Ishikawa (cell line): ENCODE measurements around the gene NR5A1.

Experiments
- CEBPB ChIP-seq: IDR thresholded peaks from 2 replicates; pipeline ENCODE4 v1.6.1; 2012
- CREB1 ChIP-seq: IDR thresholded peaks from 2 replicates; pipeline ENCODE4 v1.6.1; 2012; ENCODE audit warnings: low read depth
- EGR1 ChIP-seq: IDR thresholded peaks from 2 replicates; pipeline ENCODE4 v1.6.1; 2012
- EP300 ChIP-seq: IDR thresholded peaks from 2 replicates; pipeline ENCODE4 v1.6.1; 2012; ENCODE audit warnings: borderline replicate concordance
- FOXM1 ChIP-seq: IDR thresholded peaks from 2 replicates; pipeline ENCODE4 v1.6.1; 2012; ENCODE audit warnings: low read depth, borderline replicate concordance
- MAX ChIP-seq: IDR thresholded peaks from 2 replicates; pipeline ENCODE4 v1.6.1; 2012
- NFIC ChIP-seq: IDR thresholded peaks from 2 replicates; pipeline ENCODE4 v1.6.1; 2012
- RAD21 ChIP-seq: IDR thresholded peaks from 2 replicates; pipeline ENCODE4 v1.6.1; 2012; ENCODE audit warnings: low read depth
- REST ChIP-seq: IDR thresholded peaks from 2 replicates; pipeline ENCODE4 v1.6.1; 2012; ENCODE audit warnings: low read depth, mild to moderate bottlenecking
- TAF1 ChIP-seq: IDR thresholded peaks from 2 replicates; pipeline ENCODE4 v1.6.1; 2012; ENCODE audit warnings: low read depth, mild to moderate bottlenecking
- TCF12 ChIP-seq: IDR thresholded peaks from 2 replicates; pipeline ENCODE4 v1.6.1; 2012; ENCODE audit warnings: low read depth
- TEAD4 ChIP-seq: IDR thresholded peaks from 2 replicates; pipeline ENCODE4 v1.6.1; 2012
- USF1 ChIP-seq: IDR thresholded peaks from 2 replicates; pipeline ENCODE4 v1.6.1; 2012
- YY1 ChIP-seq: IDR thresholded peaks from 2 replicates; pipeline ENCODE4 v1.6.1; 2012; ENCODE audit warnings: low read depth
- ZBTB7A ChIP-seq: IDR thresholded peaks from 2 replicates; pipeline ENCODE4 v1.6.1; 2012; ENCODE audit warnings: low read depth

NR5A1 gene

GRCh38 chr9:124506931-124507879 lies at the start of gene NR5A1:
Gene NR5A1, minus strand, starts transcription at chr9:124507399. Its CDS starts 4,004 bp downstream, at chr9:124503395.
- TF ChIP-seq REST = no peak
- no peak for TF ChIP-seq MAX
- TF ChIP-seq TCF12 = no peak
- no peak for TF ChIP-seq ZBTB7A
- TF ChIP-seq EP300 = no peak
- no peak for TF ChIP-seq NFIC

GRCh38 chr9:124555043-124555442 lies 47.8 kb upstream of the NR5A1 start:
- no peak for TF ChIP-seq ZBTB7A
- no peak for TF ChIP-seq TCF12
- no peak for TF ChIP-seq FOXM1
- TF ChIP-seq NFIC = no peak
- TF ChIP-seq EGR1 = no peak
- TF ChIP-seq REST = no peak
- TF ChIP-seq YY1 = no peak
- TF ChIP-seq USF1 = no peak

GRCh38 chr9:124553738-124554137 lies 46.5 kb upstream of the NR5A1 start:
- no peak for TF ChIP-seq YY1
- TF ChIP-seq NFIC = no peak
- TF ChIP-seq MAX = no peak
- TF ChIP-seq USF1 = no peak
- no peak for TF ChIP-seq ZBTB7A
- TF ChIP-seq CEBPB = no peak
- no peak for TF ChIP-seq EGR1
- TF ChIP-seq TAF1 = no peak
- TF ChIP-seq CREB1 = no peak
- TF ChIP-seq EP300 = no peak
- TF ChIP-seq TEAD4 = no peak
- no peak for TF ChIP-seq RAD21
- no peak for TF ChIP-seq REST
- no peak for TF ChIP-seq FOXM1
- no peak for TF ChIP-seq TCF12

GRCh38 chr9:124552273-124552605 lies 45.0 kb upstream of the NR5A1 start:
- no peak for TF ChIP-seq TAF1
- TF ChIP-seq CEBPB = no peak
- no peak for TF ChIP-seq MAX
- TF ChIP-seq FOXM1 = no peak
- TF ChIP-seq YY1 = no peak
- no peak for TF ChIP-seq RAD21
- no peak for TF ChIP-seq EGR1
- TF ChIP-seq USF1 = no peak
- TF ChIP-seq ZBTB7A = no peak
- TF ChIP-seq TCF12 = no peak
- no peak for TF ChIP-seq EP300
- no peak for TF ChIP-seq CREB1
- no peak for TF ChIP-seq REST
- no peak for TF ChIP-seq TEAD4
- TF ChIP-seq NFIC = no peak
